NCI-H2227 treated with DMSO at 0.1 percent for 48 hours (cell line): ENCODE data around the gene IL1RAP.
"Not testable (repeated sequence)": the region's sequence is repeated elsewhere in the genome, so short reads cannot be mapped to it uniquely, and the experiment has no call there.

Experiments used
- DNase-seq: peaks from one replicate; lab custom pipeline; 2025; lab: John Stamatoyannopoulos, UW

IL1RAP gene

DNA sequence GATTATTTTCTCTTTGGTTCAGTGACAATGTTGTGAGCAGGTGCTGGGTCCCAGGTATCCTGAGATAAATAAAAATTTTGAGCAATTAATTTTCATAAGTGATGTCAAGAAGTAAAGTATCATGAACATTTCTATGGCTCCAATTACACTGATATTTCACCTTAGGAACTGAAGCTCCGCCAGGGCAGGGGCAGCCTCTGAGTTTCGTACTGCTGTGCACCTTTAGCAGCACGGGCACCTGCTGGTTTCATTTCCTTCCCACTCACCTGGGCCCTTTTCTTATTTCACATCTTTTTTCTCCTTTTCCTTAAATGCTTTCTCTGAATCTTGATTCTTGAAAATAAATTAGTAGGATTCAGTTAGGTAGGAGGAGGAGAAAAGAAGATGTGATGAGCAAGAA is 1.2 kb upstream of the IL1RAP start:
- no peak for DNase-seq

DNA sequence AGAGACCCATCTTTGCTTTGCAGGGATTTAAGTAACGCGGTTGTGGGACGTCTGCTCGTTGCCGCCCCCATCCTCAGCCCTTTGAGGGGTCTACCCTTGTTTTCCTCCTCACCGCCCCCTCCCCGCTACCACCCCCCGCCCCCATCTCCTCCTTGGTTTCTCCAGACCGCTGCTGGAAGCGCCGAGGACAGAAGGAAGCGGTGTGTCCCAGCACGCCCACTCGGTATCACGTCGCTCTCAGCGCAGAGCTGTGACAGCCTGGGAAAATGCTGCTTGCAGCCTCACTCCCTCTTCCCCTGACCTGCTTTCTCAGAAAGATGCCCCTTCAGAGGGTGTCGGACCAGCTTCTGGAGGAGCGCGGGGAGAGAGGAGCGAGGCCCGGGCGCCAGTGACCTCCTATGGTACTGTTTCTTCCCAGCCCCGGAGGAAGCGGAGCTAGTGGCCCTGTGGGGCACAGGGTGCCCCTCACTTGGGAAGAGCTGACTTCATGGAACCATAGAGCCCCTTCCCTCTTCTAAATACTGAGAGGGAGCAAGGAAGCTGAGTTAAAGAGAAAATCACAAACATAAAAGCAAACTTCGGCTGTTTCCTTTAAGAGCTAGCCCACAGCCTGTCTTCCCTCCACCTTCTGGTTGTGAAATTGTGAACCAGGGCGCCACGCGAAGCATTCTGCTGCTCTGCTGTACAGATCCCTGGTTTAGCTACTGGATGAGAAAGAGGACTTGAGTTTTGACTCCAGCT is 698 bp downstream of the IL1RAP start:
- no peak for DNase-seq

GRCh38 chr3:190516416-190516815 is 2.5 kb downstream of the IL1RAP start:
- DNase-seq = no peak

GRCh38 chr3:190517687-190518086 is 3.8 kb downstream of the IL1RAP start:
- DNase-seq = no peak

- not testable (repeated sequence) for DNase-seq
These were observed 4.6 kb downstream of the IL1RAP start for GRCh38 chr3:190518531-190518930.

- DNase-seq = no peak
These were observed 6.0 kb downstream of the IL1RAP start for GRCh38 chr3:190519886-190520285.

GRCh38 chr3:190521998-190522397 is 8.1 kb downstream of the IL1RAP start:
- DNase-seq = no peak

- no peak for DNase-seq
These were observed 8.8 kb downstream of the IL1RAP start for GRCh38 chr3:190522621-190523222.

GRCh38 chr3:190524942-190525341 is 11.1 kb downstream of the IL1RAP start:
- DNase-seq = no peak

DNA sequence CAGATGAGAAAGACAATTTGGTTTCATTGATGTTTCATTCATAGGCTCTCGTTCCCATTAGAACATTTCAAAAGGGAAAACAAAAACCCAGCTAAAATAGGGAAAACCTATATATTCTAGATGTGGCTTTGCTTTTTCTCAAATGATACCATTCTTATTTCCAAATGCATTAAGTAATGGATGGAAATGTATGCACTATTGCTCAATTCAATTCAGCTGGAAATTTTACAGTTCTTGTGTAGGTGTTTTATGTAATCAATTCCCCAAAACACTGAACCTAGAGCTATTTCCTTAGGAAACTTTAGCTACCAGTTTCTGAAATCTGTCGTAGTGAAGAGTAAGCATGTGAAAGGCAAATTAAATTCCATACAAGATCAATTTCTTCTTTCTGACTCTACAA is 11.7 kb downstream of the IL1RAP start:
- no peak for DNase-seq

- no peak for DNase-seq
These were observed 13.2 kb downstream of the IL1RAP start for GRCh38 chr3:190526787-190527762.

DNA sequence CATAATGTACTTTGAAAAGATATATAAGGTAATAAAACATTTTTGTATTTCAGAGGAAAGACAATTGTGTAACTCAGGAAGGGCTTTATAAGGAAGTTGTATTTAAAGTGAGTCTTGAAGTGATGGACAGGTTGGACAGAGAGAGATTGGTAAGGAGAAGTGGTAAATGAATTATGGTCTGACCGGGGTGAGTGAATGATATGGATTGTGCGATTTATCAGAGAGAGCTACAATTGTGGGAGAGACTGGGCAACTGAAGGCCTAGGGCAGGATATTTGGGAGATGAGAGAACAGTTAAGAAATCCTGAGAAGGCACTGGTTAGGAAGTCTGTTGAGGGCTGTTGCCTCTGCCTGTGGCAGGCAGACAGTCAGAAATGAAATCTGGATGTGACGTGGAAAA is 14.8 kb downstream of the IL1RAP start:
- DNase-seq = no peak

- DNase-seq = no peak
These were observed 17.5 kb downstream of the IL1RAP start for GRCh38 chr3:190531406-190531805.

GRCh38 chr3:190532731-190533203 is 18.9 kb downstream of the IL1RAP start:
- no peak for DNase-seq

- no peak for DNase-seq
These were observed 19.8 kb downstream of the IL1RAP start for GRCh38 chr3:190533511-190534281.

DNA sequence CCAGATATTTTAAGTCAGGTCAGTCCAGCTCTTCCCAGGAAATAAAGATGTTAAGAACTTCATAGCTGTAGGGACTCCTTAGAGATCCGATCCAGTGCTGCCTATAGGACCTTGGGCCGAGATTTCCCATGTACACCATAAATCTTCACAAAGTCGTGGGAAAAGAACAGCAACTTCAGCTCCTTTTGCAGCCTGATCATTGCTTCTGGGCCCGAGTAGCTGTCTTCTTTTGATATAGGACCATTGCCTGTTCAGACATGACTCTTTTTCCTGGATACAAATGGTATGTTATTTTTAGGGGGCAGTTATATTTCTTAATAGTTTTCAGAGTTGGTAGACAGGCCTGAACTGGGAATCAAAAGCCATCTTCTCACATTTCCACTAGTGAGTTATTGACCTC is 20.5 kb downstream of the IL1RAP start:
- no peak for DNase-seq

DNA sequence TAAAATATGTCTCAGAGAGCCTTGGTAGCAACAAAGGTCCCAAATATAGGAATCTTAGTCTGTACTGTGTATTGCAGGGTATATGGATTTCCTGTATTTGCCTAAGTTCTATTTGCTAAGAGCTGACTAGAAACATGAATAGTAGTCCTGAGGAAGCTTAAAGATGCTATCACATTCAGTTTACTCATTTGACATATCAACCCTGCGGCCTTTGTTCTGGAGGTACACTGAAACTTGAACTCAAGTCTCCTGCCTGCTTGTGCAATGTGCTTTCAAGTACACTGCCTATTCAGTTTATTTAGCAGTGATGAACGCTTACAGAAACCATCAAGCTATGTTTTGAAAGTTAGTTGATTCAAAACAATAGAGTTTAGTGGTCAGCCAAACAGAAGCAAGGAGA is 21.1 kb downstream of the IL1RAP start:
- DNase-seq = no peak

- no peak for DNase-seq
These were observed 23.3 kb downstream of the IL1RAP start for GRCh38 chr3:190537146-190537545.

GRCh38 chr3:190538288-190538687 is 24.4 kb downstream of the IL1RAP start:
- DNase-seq = no peak

DNA sequence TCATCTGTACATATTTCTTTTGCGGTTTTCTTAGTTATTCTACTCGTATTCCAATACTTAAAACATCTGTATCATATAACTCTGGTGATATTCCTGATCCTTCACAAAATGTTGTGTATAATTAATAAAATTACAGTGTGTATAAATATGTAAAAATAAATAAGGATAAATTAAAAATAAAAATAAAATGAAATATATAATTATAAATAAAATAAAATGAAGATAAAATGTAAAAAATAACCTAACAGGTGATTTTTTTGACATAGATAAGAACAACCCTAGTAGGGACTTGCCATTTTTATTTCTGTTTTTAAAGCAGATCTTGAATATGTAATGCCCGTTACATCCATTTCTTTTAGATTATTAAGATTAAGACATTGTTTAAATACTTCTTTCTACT is 25.6 kb downstream of the IL1RAP start:
- no peak for DNase-seq

- DNase-seq = no peak
These were observed 27.1 kb downstream of the IL1RAP start for GRCh38 chr3:190541008-190541407.

DNA sequence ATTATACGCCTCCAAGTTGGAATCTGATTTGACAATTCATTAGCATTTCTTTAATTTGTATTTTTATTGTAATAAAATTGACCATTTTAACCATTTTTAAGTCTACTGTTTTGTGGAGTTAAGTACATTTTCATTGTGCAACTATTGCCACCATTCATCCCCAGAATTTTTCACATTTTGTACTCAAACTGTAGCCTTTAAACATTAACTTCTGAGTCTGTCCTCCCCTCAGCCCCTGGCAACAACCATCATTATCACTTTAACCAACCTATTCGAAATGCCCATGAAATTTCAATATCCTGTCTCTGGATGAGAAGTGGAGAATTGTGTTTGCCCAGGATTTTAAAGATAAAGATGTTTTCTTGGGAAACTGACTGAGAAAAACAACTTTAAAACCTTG is 27.7 kb downstream of the IL1RAP start:
- DNase-seq = no peak
